ENCODE measurements around the gene LDB1.

DNA sequence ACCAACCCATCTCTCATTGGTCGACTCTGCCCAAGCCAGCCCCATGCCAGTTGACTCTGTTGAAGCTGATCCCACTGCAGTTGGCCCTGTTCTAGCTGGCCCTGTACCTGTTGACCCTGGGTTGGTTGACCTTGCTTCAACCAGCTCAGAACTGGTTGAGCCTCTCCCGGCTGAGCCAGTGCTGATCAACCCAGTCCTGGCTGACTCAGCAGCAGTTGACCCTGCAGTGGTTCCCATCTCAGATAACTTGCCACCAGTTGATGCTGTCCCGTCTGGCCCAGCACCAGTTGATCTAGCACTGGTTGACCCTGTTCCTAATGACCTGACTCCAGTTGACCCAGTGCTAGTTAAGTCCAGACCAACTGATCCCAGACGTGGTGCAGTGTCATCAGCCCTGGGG is 20.1 kb upstream of the LDB1 start:
- TF ChIP-seq ZNF274 (IDR thresholded peaks at IDR 0.05; ENCODE audit: low read depth, low read length): no peak
- TF ChIP-seq YY1 (IDR thresholded peaks at IDR 0.05; ENCODE audit: insufficient read depth, insufficient read length): no peak
- no peak for TF ChIP-seq SUZ12 (IDR thresholded peaks at IDR 0.05; ENCODE audit: extremely low read depth, insufficient read depth, insufficient read length)

Measured in NT2/D1 (cell line).